ENCODE results near the gene THBS4.

DNA sequence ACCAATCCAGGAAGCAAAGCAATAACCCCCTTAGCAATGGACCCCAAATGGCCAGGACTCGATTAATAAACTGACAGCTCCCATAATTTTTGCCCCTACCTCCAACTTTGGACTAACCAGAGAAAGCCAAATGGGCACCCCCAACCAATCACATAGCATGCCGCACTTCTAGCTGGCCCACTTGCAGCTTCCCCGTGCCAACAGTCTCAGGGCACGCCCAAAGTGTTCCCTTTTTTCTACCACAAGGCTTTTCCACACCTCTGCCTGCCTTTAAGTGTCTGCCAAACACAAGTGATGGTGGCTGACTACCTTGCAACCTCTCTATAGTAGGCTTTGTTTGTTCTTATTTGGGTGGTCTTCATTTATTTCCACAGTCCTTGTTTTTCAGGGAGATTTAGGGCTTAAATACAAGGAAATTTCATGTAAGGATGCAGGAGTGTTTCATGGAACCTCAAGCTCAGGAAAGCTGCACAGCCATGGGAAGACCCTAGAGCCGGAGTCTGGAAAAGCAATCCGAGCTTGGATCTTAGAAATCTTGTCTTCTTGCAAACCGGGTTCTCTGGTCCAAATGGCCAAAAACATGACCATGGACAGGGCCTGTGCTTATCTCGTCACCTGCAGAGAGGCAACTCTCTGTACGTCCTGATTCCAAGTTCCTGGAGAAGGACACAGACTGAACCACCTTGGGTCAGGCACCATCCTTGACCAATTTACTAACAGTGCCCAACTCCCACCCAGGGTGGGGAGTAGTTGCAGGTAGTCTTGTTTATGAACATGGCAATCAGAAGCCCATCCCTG is 89.2 kb downstream of the THBS4 start:
- TF ChIP-seq, protein P1, sequence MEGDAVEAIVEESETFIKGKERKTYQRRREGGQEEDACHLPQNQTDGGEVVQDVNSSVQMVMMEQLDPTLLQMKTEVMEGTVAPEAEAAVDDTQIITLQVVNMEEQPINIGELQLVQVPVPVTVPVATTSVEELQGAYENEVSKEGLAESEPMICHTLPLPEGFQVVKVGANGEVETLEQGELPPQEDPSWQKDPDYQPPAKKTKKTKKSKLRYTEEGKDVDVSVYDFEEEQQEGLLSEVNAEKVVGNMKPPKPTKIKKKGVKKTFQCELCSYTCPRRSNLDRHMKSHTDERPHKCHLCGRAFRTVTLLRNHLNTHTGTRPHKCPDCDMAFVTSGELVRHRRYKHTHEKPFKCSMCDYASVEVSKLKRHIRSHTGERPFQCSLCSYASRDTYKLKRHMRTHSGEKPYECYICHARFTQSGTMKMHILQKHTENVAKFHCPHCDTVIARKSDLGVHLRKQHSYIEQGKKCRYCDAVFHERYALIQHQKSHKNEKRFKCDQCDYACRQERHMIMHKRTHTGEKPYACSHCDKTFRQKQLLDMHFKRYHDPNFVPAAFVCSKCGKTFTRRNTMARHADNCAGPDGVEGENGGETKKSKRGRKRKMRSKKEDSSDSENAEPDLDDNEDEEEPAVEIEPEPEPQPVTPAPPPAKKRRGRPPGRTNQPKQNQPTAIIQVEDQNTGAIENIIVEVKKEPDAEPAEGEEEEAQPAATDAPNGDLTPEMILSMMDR (IDR thresholded peaks at IDR 0.05; ENCODE audit: insufficient read depth, low read length, poor library complexity, severe bottlenecking) = no peak
- no peak for TF ChIP-seq EZH2phosphoT487 (conservative IDR thresholded peaks at IDR 0.05; ENCODE audit: low read length)
